ENCODE data around the gene GNPTG. TPM values are rescaled to one million over a fixed set of nuclear protein-coding genes. Genes with fewer than 3 reads are reported as not detected.

Gene GNPTG
- 30.6 and 101 TPM in 2 replicates for total RNA-seq

GRCh38 chr16:1351582-1352362 is at the start of gene GNPTG, which contains the start of gene TSR3:
GNPTG (plus strand) TSS chr16:1351931; CDS start chr16:1351966, 35 bp downstream.
TSR3 (minus strand) TSS chr16:1351878; CDS start chr16:1351804, 74 bp downstream.
- peak; percentile 59 for DNase-seq (ENCODE audit: low read depth)

- DNase-seq (ENCODE audit: low read depth) = no peak
These were observed 45.9 kb upstream of the GNPTG start for GRCh38 chr16:1305823-1306222.

GRCh38 chr16:1306334-1306733 is 45.4 kb upstream of the GNPTG start:
- no peak for DNase-seq (ENCODE audit: low read depth)

GRCh38 chr16:1308036-1308976 is 43.4 kb upstream of the GNPTG start:
- peak; percentile 57 for DNase-seq (ENCODE audit: low read depth)

- peak; percentile 88 for DNase-seq (ENCODE audit: low read depth)
These were observed 42.5 kb upstream of the GNPTG start, which contains the start of gene UBE2I for GRCh38 chr16:1308977-1309885. UBE2I (plus strand) TSS chr16:1309636; CDS start chr16:1314031, 4,395 bp downstream.

GRCh38 chr16:1309888-1310831 is 41.6 kb upstream of the GNPTG start:
- DNase-seq (ENCODE audit: low read depth) = peak; percentile 71

- no peak for DNase-seq (ENCODE audit: low read depth)
These were observed 40.9 kb upstream of the GNPTG start for GRCh38 chr16:1310832-1311200.

- DNase-seq (ENCODE audit: low read depth) = no peak
These were observed 40.5 kb upstream of the GNPTG start for GRCh38 chr16:1311212-1311737.

- DNase-seq (ENCODE audit: low read depth) = no peak
These were observed 39.8 kb upstream of the GNPTG start for GRCh38 chr16:1311738-1312466.

- no peak for DNase-seq (ENCODE audit: low read depth)
These were observed 39.3 kb upstream of the GNPTG start for GRCh38 chr16:1312467-1312816.

- no peak for DNase-seq (ENCODE audit: low read depth)
These were observed 38.8 kb upstream of the GNPTG start for GRCh38 chr16:1312903-1313302.

- no peak for DNase-seq (ENCODE audit: low read depth)
These were observed 37.9 kb upstream of the GNPTG start for GRCh38 chr16:1313721-1314369.

GRCh38 chr16:1314399-1315068 is 37.2 kb upstream of the GNPTG start:
- DNase-seq (ENCODE audit: low read depth) = no peak

GRCh38 chr16:1315081-1316032 is 36.4 kb upstream of the GNPTG start:
- DNase-seq (ENCODE audit: low read depth) = no peak

- DNase-seq (ENCODE audit: low read depth) = no peak
These were observed 35.7 kb upstream of the GNPTG start for GRCh38 chr16:1316033-1316405.

GRCh38 chr16:1317479-1318267 is 34.1 kb upstream of the GNPTG start:
- no peak for DNase-seq (ENCODE audit: low read depth)

- DNase-seq (ENCODE audit: low read depth) = no peak
These were observed 33.5 kb upstream of the GNPTG start for GRCh38 chr16:1318268-1318545.
